Stimulated activated CD4-positive, alpha-beta T cell treated with anti-CD3 and anti-CD28 coated beads, Interleukin-12 subunit alpha, Interleukin-12 subunit beta, amount 100 ng/mL, for 24 hours (primary cell): Measurements from ENCODE around the gene SRD5A3.

Experiments used
- DNase-seq, 2 experiments: peaks; one replicate each; pipeline ENCODE4 v3.0.0-alpha.2; 2020; ENCODE audit warnings: low read depth in 2 of 2

The SRD5A3 gene

GRCh38 chr4:55407764-55408163 lies 61.7 kb downstream of the SRD5A3 start:
- DNase-seq = no peak

GRCh38 chr4:55409468-55410171 lies 63.6 kb downstream of the SRD5A3 start:
- no peak for DNase-seq

GRCh38 chr4:55410431-55410830 lies 64.4 kb downstream of the SRD5A3 start:
- DNase-seq = no peak

DNA sequence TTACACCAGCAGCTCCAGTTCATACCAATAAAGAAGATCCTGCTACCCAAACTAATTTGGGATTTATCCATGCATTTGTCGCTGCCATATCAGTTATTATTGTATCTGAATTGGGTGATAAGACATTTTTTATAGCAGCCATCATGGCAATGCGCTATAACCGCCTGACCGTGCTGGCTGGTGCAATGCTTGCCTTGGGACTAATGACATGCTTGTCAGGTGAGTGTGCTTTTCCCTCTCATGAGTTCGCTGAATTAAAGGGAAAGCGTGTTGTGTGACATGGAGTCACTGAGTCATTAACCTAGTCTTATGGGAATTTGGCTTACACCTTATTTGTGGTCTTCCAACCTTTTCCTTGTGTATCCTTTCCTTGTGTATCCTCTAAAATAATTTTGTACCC lies 65.6 kb downstream of the SRD5A3 start:
- DNase-seq = no peak

GRCh38 chr4:55416176-55416575 lies 70.1 kb downstream of the SRD5A3 start:
- no peak for DNase-seq
